Measurements from ENCODE around the gene SERPINB10.

GRCh38 chr18:63883617-63884016 is 24.1 kb upstream of the SERPINB10 start:
- no peak for TF ChIP-seq ZNF302 (CRISPR knock-in tag; IDR thresholded peaks at IDR 0.05)
- TF ChIP-seq CTCF (IDR thresholded peaks at IDR 0.05) = no peak
- TF ChIP-seq REST (IDR thresholded peaks at IDR 0.05) = no peak
- TF ChIP-seq EP300 (IDR thresholded peaks at IDR 0.05) = no peak
- TF ChIP-seq RCOR1 (IDR thresholded peaks at IDR 0.05; ENCODE audit: low read depth, low read length) = no peak
- TF ChIP-seq MAZ (IDR thresholded peaks at IDR 0.05; ENCODE audit: borderline replicate concordance, low read depth, low read length) = no peak
- TF ChIP-seq POLR2A (IDR thresholded peaks at IDR 0.05; ENCODE audit: low read length) = no peak
- no peak for TF ChIP-seq MAX (IDR thresholded peaks at IDR 0.05)
- no peak for TF ChIP-seq KDM5A (IDR thresholded peaks at IDR 0.05)
- no peak for TF ChIP-seq MYC (IDR thresholded peaks at IDR 0.05; ENCODE audit: borderline replicate concordance, low read length)
- TF ChIP-seq RAD21 (conservative IDR thresholded peaks at IDR 0.05 in 1 of 2, IDR thresholded peaks at IDR 0.05 in 1 of 2) = no peak
- TF ChIP-seq RNF2 (IDR thresholded peaks at IDR 0.05; ENCODE audit: borderline replicate concordance, low read depth) = no peak
- TF ChIP-seq RFX5 (IDR thresholded peaks at IDR 0.05) = no peak
- TF ChIP-seq NFE2L2 (conservative IDR thresholded peaks at IDR 0.05; ENCODE audit: low read length) = no peak
